Activated CD4-positive, alpha-beta T cell treated with anti-CD3 and anti-CD28 coated beads, Interleukin-2, amount 50 U/mL, for 1 hour (primary cell): ENCODE measurements around the gene CFAP99.
"Not testable (repeated sequence)": the region's sequence is repeated elsewhere in the genome, so short reads cannot be mapped to it uniquely, and the experiment has no call there.

ENCODE experiments used
- DNase-seq: peaks from one replicate; pipeline ENCODE4 v3.0.0-alpha.2; 2020

Gene CFAP99

DNA sequence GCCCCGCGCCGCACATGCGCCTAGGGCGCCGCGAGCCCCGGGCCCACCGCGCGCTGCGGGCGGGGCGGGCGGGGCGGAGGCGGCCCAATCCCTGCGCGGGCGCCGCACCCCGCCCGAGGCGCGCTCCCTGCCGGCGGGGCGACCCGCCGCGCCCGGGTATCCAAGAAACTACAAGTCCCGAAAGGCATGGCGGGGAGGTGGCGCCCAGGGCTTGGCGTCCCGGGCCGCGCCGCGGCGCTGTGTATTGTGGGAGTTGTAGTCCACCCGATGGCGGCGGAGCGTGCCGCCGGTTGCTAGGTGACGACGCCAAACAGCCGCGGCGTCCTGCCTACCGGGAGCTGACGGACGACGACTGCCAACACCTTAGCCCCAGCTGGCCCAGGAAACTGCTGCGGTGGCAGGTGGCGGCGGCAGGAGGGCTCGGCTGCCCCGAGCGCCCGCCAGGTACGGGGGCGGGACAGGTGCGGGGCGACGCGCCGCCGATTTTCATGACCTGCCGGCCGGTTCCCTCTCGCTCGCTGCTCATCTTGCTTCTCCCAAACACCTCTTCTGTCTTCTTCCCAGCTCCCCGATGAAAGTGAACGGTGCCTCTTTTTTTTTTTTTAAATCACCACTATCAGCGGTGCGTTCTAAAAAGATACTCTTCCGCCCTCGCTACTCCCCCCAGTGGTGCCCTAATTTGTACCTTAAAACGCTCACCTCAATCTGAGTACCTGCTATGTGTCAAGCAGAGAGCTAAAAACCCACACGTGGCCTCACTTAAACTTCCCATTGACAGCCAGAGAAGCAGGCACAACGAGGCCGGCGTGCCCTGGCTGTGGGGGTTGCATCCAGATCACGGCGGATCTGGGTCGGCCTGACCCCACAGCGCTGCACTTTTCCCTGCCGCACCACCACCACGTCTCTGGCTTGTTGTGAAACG is at the start of gene CFAP99:
CFAP99 (plus strand) TSS at position 306 of the 922 bp plus-strand sequence.
- DNase-seq = peak; percentile 99

- no peak for DNase-seq
Measured at GRCh38 chr4:2370597-2371320, 48.0 kb upstream of the CFAP99 start.

GRCh38 chr4:2371765-2372487 is 46.8 kb upstream of the CFAP99 start:
- DNase-seq = no peak

DNA sequence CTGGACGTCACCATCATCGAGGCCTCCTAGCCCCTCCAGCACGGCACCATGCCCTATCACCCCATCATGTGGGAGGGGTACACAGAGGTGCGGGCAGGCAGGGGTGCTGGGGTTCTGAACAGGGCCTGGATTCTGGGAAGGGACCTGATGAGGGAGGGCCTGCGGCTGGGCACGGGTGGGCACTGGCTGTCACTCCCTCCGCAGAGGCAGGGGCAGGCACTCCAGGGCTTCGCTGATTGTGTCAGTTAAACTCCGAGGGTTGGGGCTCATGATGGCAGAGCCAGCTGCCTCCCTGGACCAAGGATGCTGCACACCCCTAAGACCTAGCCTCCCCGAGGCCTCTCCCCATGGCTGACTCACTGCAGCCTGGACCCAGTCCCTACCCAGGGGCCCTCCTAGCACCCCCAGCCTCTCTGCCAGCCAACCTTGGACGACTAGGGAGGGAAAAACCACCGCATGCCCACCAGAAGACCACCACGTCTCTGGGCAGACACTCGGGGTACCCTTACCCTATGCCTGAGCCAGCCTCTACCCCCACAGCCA is 46.2 kb upstream of the CFAP99 start:
- DNase-seq = no peak

GRCh38 chr4:2373532-2373931 is 45.2 kb upstream of the CFAP99 start:
- DNase-seq = no peak

- no peak for DNase-seq
Measured at GRCh38 chr4:2375427-2375826, 43.3 kb upstream of the CFAP99 start.

DNA sequence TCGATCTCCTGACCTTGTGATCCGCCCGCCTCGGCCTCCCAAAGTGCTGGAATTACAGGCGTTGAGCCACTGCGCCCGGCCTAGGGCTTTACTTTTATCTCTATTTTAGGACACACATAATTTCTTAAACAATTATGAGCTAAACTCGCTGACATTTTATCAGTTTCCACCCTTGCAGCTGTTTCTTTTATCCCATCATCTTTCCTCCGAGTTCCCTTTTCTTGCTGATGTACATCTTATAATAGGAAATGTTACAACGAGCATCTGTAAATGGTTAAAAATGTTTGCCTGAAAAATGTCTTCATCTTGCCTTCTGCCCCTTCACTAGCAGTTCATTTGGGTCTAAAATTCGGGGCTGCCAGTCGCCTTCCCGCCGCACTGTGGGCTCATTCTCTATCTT is 41.5 kb upstream of the CFAP99 start:
- DNase-seq = no peak

DNA sequence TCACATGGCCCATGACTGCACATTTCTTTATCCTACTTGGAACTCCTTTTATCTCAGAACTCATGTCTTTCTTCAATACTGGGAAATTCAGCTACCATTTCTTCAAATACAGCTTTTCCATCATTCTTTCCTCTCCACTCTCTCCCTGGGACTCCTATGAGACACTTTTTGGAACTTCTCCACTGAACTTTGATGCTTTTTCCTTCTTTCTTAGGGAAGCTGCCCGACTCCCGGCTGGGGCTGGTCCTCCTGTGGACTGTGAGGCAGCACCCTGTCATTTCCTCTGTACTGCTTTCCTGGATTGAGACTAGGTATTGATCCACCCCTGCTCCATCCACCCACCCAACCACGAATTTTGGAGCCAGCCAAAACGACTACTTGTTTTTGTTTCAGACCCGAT is 40.4 kb upstream of the CFAP99 start:
- DNase-seq = no peak

DNA sequence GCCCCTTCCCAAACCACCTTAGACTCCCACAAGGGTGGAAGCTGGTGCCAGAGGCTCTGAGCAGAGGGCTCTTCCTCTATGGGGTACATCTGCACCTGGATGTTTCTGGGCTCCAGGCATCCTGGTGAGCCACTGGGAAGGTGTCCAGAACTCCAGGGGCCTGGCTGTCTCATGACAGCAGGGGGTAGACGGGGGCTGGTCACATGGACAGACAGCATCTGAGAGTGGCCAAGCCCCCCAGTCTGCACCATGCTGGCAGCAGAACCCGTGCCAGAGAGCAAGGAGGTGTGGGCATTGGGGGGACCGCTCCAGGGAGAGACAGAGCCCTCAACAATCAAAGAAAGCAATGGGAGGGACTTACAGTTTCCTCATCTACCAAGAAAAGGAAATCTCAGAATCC is 39.9 kb upstream of the CFAP99 start:
- DNase-seq = no peak

DNA sequence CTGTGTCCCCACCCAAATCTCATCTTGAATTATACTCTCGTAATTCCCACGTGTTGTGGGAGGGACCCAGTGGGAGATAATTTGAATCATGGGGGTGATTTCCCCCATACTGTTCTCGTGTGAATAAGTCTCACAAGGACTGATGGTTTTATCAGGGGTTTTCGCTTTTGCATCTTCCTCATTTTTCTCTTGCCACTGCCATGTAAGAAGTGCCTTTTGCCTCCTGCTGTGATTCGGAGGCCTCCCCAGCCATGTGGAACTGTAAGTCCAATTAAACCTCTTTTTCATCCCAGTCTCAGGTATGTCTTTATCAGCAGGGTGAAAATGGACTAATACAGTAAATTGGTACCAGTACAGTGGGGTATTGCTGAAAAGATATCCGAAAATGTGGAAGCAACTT is 38.2 kb upstream of the CFAP99 start:
- DNase-seq = not testable (repeated sequence)

- not testable (repeated sequence) for DNase-seq
Measured at GRCh38 chr4:2382769-2383202, 36.0 kb upstream of the CFAP99 start.

- DNase-seq = not testable (repeated sequence)
Measured at GRCh38 chr4:2383220-2383631, 35.5 kb upstream of the CFAP99 start.

GRCh38 chr4:2383760-2384159 is 35.0 kb upstream of the CFAP99 start:
- DNase-seq = no peak

DNA sequence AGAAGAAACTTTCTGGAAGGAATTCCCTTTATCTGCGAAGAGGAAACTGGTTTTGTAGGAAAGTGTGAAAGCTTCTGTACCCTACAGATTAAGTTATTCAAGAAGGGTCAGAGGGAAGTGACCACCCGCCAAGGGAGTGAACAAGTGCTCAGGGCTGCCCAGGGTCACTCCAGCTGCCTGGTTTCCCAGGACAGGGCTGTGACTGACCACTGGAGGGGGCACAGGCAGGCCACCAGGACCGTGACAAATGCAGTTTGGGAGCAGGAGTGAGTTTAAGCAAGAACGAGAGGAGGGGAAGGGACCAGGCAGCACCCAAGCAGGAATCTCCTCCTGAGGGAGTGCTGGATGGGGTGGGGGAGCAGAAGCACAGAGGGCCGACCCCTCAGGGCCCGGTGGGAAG is 34.5 kb upstream of the CFAP99 start:
- no peak for DNase-seq

DNA sequence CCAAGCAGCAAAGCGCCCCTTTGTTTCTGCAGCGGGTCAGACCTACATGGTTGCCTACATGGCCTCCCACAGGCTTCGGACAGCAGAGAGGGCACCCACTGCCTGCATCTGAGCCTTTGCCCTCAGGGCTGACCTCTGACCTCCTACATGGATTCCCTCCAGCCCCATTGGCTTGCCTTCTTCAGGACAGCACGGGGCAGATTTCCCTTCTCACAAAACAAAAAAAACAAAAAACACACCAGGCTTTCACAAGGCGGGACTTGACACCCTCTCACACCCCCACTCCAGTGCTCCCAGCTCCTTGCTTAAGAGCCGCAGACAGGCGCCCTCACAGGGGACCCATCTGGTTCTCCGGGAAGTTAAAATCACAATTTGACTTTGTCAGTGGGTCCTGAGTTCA is 33.2 kb upstream of the CFAP99 start:
- DNase-seq = no peak

- no peak for DNase-seq
Measured at GRCh38 chr4:2386717-2387116, 32.0 kb upstream of the CFAP99 start.

DNA sequence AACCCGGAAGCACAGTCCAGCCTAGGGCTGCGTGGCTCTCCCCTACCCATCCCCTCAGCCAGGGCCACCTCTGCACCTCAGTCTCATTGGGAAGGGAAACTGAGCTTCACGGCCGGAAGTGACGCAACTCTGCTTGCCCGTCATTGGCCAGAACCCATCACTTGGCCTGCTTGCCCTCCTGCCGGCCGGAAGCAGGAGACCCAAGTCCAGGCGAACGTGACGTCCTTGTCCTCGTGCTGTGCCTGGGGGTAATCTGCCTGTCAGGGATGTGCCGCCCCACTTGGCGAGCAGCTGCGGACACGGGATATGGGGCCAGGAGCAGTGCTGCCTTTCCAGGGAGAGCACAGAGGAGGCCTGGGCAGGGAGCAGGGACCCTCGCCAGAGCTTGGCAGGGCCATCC is 31.5 kb upstream of the CFAP99 start:
- DNase-seq = no peak

GRCh38 chr4:2387829-2388228 is 30.9 kb upstream of the CFAP99 start:
- no peak for DNase-seq

- DNase-seq = no peak
Measured at GRCh38 chr4:2388429-2389182, 30.1 kb upstream of the CFAP99 start.

GRCh38 chr4:2389691-2390090 is 29.1 kb upstream of the CFAP99 start:
- no peak for DNase-seq

- DNase-seq = no peak
Measured at GRCh38 chr4:2390146-2390545, 28.6 kb upstream of the CFAP99 start.

DNA sequence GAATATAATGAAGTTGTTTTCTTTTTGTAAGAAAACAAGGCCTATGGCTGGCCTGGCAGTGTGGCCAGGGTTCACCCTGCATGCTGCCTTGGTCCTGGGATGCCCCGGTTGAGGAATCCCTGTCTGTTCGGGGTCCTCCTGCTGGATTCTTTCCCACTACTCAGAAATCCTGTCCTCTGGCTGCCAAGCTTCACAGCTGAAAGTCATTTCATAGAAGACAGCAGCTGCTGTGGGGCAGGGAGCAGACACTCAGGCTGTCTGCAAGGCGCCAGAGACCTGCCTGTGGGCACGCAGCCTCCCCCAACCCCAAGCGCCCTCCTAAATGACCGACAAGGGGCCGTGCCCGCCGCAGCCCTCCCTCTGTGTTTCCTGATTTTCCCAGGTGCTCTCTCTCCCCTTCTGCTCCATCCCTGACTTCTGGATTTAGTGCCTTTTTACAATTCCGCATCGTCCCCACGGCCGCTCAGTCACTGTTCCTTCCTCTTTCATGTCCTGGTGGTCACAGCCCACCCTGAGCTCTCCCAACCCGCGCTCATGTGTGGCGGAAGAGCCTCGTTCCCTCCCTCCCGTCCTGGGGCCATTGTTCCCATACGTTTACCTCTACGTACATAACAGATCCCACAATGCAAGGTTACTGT is 27.9 kb upstream of the CFAP99 start:
- no peak for DNase-seq
